Heart left ventricle (tissue), 16 donors: ENCODE data around the gene CDC20B. TPM values are rescaled to one million over a fixed set of nuclear protein-coding genes. Genes with fewer than 3 reads are reported as not detected.

Experiments
- ATAC-seq, 4 donors: fragments of 200-7000 bp; cut with Tn5 transposase; one replicate each; pipeline ENCODE4 v1.9.1; 2020 to 2022; ENCODE audit warnings: moderate library complexity in 4 of 4, mild to moderate bottlenecking in 3 of 4, moderate number of reproducible peaks in 1 of 4
- DNase-seq, 5 donors: peaks; one replicate each; pipeline ENCODE4 v3.0.0-alpha.2; 2020
- H3K27ac ChIP-seq, 12 donors: fragments of 200-600 bp; sonication (generic) in 4 of 12; one replicate each; pipeline versions ENCODE4 v1.5.0 to v1.8.0; 2016 to 2022; ENCODE audit warnings: mild to moderate bottlenecking in 2 of 12
- H3K27me3 ChIP-seq, 9 donors: fragments of 200-600 bp; sonication (generic) in 2 of 9; one replicate each; pipeline versions ENCODE4 v1.5.1 to v1.8.0; 2016 to 2022; ENCODE audit warnings: mild to moderate bottlenecking in 3 of 9
- H3K36me3 ChIP-seq, 9 donors: fragments of 200-600 bp; sonication (generic) in 2 of 9; one replicate each; pipeline versions ENCODE4 v1.5.0 to v1.8.0; 2018 to 2022; ENCODE audit warnings: mild to moderate bottlenecking in 2 of 9
- H3K4me1 ChIP-seq, 12 donors: fragments of 200-600 bp; sonication (generic) in 4 of 12; one replicate each; pipeline versions ENCODE4 v1.5.0 to v1.8.0; 2016 to 2022; ENCODE audit warnings: mild to moderate bottlenecking in 3 of 12
- H3K4me3 ChIP-seq, 12 donors: fragments of 200-600 bp; sonication (generic) in 4 of 12; one replicate each; pipeline versions ENCODE4 v1.5.0 to v1.8.0; 2017 to 2022; ENCODE audit warnings: mild to moderate bottlenecking in 9 of 12, moderate library complexity in 4 of 12
- H3K9me3 ChIP-seq, 12 donors: fragments of 200-600 bp; sonication (generic) in 4 of 12; one replicate each; pipeline versions ENCODE4 v1.5.0 to v1.8.0; 2016 to 2022; ENCODE audit warnings: mild to moderate bottlenecking in 1 of 12
- POLR2A ChIP-seq, 2 donors: fragments of 450-650 bp; IDR thresholded peaks; one replicate each; pipeline ENCODE4 v1.6.1; 2017; ENCODE audit warnings: antibody characterized with exemption in 2 of 2, mild to moderate bottlenecking in 2 of 2, moderate library complexity in 2 of 2
- WGBS, 4 donors: extraction: QIAGEN DNeasy Blood & Tissue Kit in 2 of 4; methylation state at CpG; one replicate each; pipeline versions ENCODE4 v1.1.5 to v1.1.7; 2013 to 2018; 5-methylcytosine and 5-hydroxymethylcytosine counted together
- intact Hi-C, 10 donors: fragments of 100-400 bp; cut with DNase I; formaldehyde crosslinking; loops; one replicate each; pipeline versions ENCODE4 v1.11.1 to v1.14.2; 2022
- polyA plus RNA-seq, 2 donors: library from polyadenylated mRNA; stranded (reverse); fragments of 200-250 nt; gene quantifications; one replicate each; pipeline ENCODE4 v1.2.3, GENCODE V29; 2013
- total RNA-seq, 9 donors: library from RNA; depleted of rRNA in 2 of 9; stranded (reverse); fragments of >200 nt in 2 of 9; fragmentation: NEBNext Ultra II Directional in 3 of 9; extraction: Animal tissue kit (Norgen Biotek cat#: 25700) in 3 of 9; gene quantifications; one replicate each; pipeline versions ENCODE4 v1.1.0 to v1.2.4, GENCODE V29; 2016 to 2023
- TF ChIP-seq, protein P1 (sequence below), 12 donors: fragments of 200-600 bp; sonication (generic) in 4 of 12; IDR thresholded peaks; one replicate each; pipeline versions ENCODE4 v1.5.0 to v1.8.0; 2018 to 2022; ENCODE audit warnings: antibody characterized with exemption in 12 of 12, mild to moderate bottlenecking in 5 of 12
- donor health status: ischemic (EF 13 %, LVEDD 7.1; RV severe dilation, severe dysfunction).
- donor health status: healthy with polysubstance abuse.
- donor health status: DM: no; HTN: yes; CAD: no.
- donor health status: DM: no; HTN: no; CAD: no.
- donor health status: ischemic (EF 25% LVEDD 6.9; RV normal size, moderate dysfunction).
- donor health status: ischemic (EF 25% LVEDD 5.7; RV mildly dilated, moderate dysfunction).
- donor health status: healthy.
- donor health status: DM: yes; HTN: yes; CAD: no.
- donor health status: ischemic (EF 35%, LVEDD 5.7; RV mildly dilated, moderate dysfunction).
- donor health status: nonischemic (EF 11% LVEDD 7.7; RV severe dilation, severe dysfunction).
- donor health status: DM: yes; HTN: yes; CAD: no.
- donor health status: PGD.
- donor health status: ischemic (EF 29% LVEDD 5.4; RV normal size, mild dysfunction).
- donor health status: nonischemic (EF 23%, LVEDD 6.1; RV moderate dilation, normal function).

Gene CDC20B
- total and polyA plus RNA-seq, 11 donors: not detected

GRCh38 chr5:55136521-55136920, 36.5 kb downstream of the CDC20B start:
- Histone ChIP-seq H3K9me3 (no peaks in the 10 kb centered on the region), H3K4me1 (no peaks in the 10 kb centered on the region), H3K4me3 (no peak overlapping the region), H3K36me3 (no peaks in the 10 kb centered on the region), H3K27me3 (peaks cover 0 to 17% (median 0%) of the 10 kb centered on the region in 9 donors), H3K27ac (no peak overlapping the region)
- no peak for ATAC-seq
- DNase-seq: no peak
- 39 to 60% (median 52%) methylated on average over 3 of the region's 3 CpGs for WGBS, 4 donors
- intact Hi-C loops: no loop called here
- TF ChIP-seq POLR2A (IDR thresholded peaks at IDR 0.05): no peak
- TF ChIP-seq, protein P1, sequence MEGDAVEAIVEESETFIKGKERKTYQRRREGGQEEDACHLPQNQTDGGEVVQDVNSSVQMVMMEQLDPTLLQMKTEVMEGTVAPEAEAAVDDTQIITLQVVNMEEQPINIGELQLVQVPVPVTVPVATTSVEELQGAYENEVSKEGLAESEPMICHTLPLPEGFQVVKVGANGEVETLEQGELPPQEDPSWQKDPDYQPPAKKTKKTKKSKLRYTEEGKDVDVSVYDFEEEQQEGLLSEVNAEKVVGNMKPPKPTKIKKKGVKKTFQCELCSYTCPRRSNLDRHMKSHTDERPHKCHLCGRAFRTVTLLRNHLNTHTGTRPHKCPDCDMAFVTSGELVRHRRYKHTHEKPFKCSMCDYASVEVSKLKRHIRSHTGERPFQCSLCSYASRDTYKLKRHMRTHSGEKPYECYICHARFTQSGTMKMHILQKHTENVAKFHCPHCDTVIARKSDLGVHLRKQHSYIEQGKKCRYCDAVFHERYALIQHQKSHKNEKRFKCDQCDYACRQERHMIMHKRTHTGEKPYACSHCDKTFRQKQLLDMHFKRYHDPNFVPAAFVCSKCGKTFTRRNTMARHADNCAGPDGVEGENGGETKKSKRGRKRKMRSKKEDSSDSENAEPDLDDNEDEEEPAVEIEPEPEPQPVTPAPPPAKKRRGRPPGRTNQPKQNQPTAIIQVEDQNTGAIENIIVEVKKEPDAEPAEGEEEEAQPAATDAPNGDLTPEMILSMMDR (IDR thresholded peaks at IDR 0.05): no peak

DNA sequence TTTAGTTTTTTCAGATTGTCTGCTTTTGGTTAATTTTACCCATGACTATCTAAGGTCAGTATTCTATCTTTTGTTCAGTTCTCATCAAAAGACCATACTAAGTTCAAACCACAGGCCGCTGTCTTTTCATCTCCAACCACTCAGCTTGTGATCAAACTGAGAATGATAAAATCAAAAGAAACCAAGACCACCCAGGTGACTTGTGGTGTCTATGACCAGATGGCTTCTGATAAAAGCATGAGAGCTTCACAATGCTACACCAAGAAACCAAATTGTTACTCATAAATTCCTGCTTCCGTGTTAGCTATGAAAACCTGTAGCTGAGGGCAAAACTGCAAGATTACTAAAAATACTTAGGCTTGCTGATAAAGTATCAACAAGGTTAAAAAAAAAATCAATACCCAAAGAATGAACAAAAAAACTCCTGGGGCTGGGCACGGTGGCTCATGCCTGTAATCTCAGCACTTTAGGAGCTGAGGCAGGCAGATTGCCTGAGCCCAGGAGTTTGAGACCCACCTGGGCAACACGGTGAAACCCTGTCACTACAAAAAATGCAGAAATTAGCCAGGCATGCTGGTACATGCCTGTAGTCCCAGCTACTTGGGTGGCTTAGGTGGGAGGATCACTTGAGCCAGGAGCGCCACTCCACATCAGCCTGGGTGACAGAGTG, 38.8 kb downstream of the CDC20B start:
- peaks cover 0 to 13% (median 0%) of the 10 kb centered on the region in 9 donors for H3K27me3 ChIP-seq
- H3K4me3 ChIP-seq: no peak overlapping the region
- 60 to 66% (median 65%) methylated on average over 5 of the region's 5 CpGs for WGBS, 4 donors
- H3K27ac ChIP-seq: no peak overlapping the region
- H3K36me3 ChIP-seq: no peaks in the 10 kb centered on the region
- no peak for TF ChIP-seq POLR2A (IDR thresholded peaks at IDR 0.05)
- H3K9me3 ChIP-seq: peaks cover 0 to 16% (median 2%) of the 10 kb centered on the region in 12 donors
- intact Hi-C loops: no loop called here
- ATAC-seq: no peak
- H3K4me1 ChIP-seq: no peaks in the 10 kb centered on the region
- no peak for DNase-seq

DNA sequence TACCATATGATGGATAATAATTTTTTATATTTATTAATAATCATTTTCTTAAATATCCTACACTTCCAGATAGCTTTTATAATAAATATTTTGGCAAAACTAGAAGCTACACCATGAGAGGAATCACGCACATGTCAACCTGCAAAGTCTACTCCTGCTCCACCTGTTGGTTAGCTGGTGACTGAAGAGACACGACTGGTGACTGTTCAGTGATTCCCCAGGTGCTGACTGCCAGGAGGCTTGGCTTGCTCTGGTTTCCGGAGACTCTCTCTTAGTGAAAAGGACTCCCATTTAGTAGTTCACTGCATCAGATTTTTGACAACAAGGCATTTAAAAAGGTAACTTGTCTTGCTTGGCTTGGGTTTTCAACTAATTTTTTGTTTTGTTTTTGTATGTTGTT, 49.6 kb downstream of the CDC20B start:
- DNase-seq: no peak
- Histone ChIP-seq H3K9me3 (no peaks in the 10 kb centered on the region), H3K36me3 (no peaks in the 10 kb centered on the region), H3K4me3 (no peak overlapping the region), H3K4me1 (no peaks in the 10 kb centered on the region), H3K27me3 (peaks cover 0 to 8% (median 0%) of the 10 kb centered on the region in 9 donors), H3K27ac (no peak overlapping the region)
- intact Hi-C loops: no loop called here
- TF ChIP-seq POLR2A (IDR thresholded peaks at IDR 0.05): no peak
- TF ChIP-seq, protein P1 (IDR thresholded peaks at IDR 0.05): no peak
- WGBS, 4 donors: 72 to 79% (median 74%) methylated on average over 3 of the region's 3 CpGs
- no peak for ATAC-seq

GRCh38 chr5:55114061-55114460, 58.9 kb downstream of the CDC20B start:
- TF ChIP-seq, protein P1 (IDR thresholded peaks at IDR 0.05): no peak
- no peak for TF ChIP-seq POLR2A (IDR thresholded peaks at IDR 0.05)
- H3K4me3 ChIP-seq: no peak overlapping the region
- ATAC-seq (no peak), DNase-seq (no peak)
- no peak overlapping the region for H3K27ac ChIP-seq
- no peaks in the 10 kb centered on the region for H3K9me3 ChIP-seq
- H3K36me3 ChIP-seq: no peaks in the 10 kb centered on the region
- 57 to 90% (median 85%) methylated on average over 2 to 3 of the region's 3 CpGs for WGBS, 4 donors
- no peaks in the 10 kb centered on the region for H3K4me1 ChIP-seq
- intact Hi-C loops: no loop called here
- H3K27me3 ChIP-seq: peaks cover 0 to 6% (median 0%) of the 10 kb centered on the region in 9 donors

DNA sequence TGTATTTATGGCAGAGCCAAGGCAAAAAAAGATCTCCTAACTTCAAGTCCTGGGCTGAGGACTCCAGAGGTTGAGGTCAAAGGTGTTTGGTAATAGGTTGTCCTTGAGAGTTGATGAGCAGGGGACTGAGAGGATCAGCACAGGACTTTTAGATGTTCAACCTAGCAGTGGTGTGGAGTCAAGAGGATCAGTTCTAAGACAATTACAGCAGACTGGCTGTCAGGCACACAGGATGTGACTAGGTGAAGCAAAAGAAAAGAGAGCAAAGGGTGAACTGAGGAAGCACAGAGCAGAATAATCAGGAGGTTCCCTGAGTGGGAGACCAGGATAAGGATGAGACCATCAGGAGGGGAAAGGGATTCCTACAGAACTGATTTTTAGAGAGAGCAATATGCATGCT, 59.6 kb downstream of the CDC20B start:
- Histone ChIP-seq H3K4me3 (no peak overlapping the region), H3K27me3 (peaks cover 0 to 6% (median 0%) of the 10 kb centered on the region in 9 donors), H3K27ac (no peak overlapping the region), H3K36me3 (no peaks in the 10 kb centered on the region), H3K4me1 (no peaks in the 10 kb centered on the region), H3K9me3 (no peaks in the 10 kb centered on the region)
- intact Hi-C loops: no loop called here
- ATAC-seq (no peak), DNase-seq (no peak)
- TF ChIP-seq, protein P1 (IDR thresholded peaks at IDR 0.05): no peak
- TF ChIP-seq POLR2A (IDR thresholded peaks at IDR 0.05): no peak
